Skeletal muscle satellite cell (primary cell): ENCODE results near the gene PGC.

Source experiments
- H3K27me3 ChIP-seq: 2 replicates; pipeline ENCODE4 v1.7.0; 2013; ENCODE audit warnings: low read length; ENCODE audit not compliant: control insufficient read depth, insufficient read depth
- H3K36me3 ChIP-seq: 2 replicates; pipeline ENCODE4 v1.7.0; 2013; ENCODE audit warnings: mild to moderate bottlenecking, control low read depth, low read length; ENCODE audit not compliant: insufficient read depth
- H3K4me1 ChIP-seq: 2 replicates; pipeline ENCODE4 v1.7.0; 2013; ENCODE audit warnings: low read length; ENCODE audit not compliant: control insufficient read depth, insufficient read depth
- H3K4me2 ChIP-seq: 2 replicates; pipeline ENCODE4 v1.7.0; 2013; ENCODE audit warnings: mild to moderate bottlenecking, low read length
- H3K4me3 ChIP-seq: 2 replicates; pipeline ENCODE4 v1.7.0; 2013; ENCODE audit warnings: low read length
- H3K9ac ChIP-seq: 2 replicates; pipeline ENCODE4 v1.7.0; 2013; ENCODE audit warnings: mild to moderate bottlenecking, low read depth, low read length, moderate library complexity
- H3K9me3 ChIP-seq: replicated peaks from 2 replicates; pipeline ENCODE4 v1.7.0; 2013; ENCODE audit warnings: mild to moderate bottlenecking, control low read depth, low read length

The PGC gene

DNA sequence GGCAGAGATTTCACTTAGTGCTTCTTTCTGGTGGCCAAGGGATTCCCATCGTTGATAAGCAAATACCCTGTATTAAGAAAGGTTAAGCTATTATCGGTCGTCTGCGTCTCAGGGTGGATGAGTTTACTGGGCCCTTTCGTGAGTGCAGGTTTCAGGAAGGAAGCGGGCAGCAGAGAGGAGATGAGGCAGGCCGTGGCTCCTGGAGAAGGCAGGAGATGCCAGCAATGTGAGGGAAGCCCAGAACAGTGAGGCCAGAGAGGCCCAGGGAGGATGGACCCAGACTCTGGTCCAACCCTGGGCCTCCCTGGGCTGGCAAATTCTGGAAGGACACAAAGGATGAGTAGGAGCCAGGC is 23.0 kb downstream of the PGC start:
- H3K27me3 ChIP-seq, result no peaks in the 10 kb centered on the region
- no peaks in the 10 kb centered on the region for H3K9me3 ChIP-seq
- H3K4me2 ChIP-seq, result no peak overlapping the region
- peaks cover 13% of the 10 kb centered on the region for H3K4me1 ChIP-seq
- no peaks in the 10 kb centered on the region for H3K36me3 ChIP-seq
- no peak overlapping the region for H3K4me3 ChIP-seq
- H3K9ac ChIP-seq, result no peak overlapping the region

DNA sequence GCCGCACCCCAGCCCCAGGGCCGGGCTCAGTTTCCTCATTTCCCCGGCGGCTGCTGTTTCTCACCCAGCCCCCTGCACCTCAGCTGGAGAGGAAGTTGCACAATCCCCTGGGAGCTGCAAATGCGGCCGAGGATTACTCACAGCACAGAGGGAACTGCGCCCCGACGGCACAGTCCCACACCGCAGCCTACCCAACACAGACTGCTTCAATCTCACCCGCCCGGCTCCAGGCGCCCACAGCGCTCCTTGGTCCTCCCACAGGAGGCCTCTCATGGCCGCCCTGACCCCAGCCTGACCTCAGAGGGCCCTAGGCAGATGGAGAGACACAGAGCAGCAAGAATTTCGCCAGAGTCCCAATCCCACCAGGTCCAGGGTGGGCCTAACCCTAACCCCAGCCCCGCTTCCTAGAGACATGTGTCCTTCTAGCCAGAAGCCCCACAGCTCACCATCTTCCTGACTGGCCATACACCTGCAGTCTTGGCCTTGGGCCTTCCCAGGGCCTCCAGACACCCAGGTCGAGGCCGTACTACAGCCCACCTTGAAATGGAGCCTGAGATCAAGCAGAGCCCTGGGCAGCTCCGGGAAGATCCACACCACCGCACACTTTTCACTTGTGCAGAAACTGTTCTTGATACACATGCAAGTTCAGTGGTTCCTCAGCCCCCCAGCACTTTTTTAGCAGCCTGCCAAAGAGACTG is 23.5 kb downstream of the PGC start:
- H3K4me2 ChIP-seq, result peak overlapping the region; percentile 68
- peak overlapping the region; percentile 40 for H3K4me3 ChIP-seq
- H3K27me3 ChIP-seq, result no peaks in the 10 kb centered on the region
- no peaks in the 10 kb centered on the region for H3K36me3 ChIP-seq
- peak overlapping the region; percentile 25 for H3K9ac ChIP-seq
- no peaks in the 10 kb centered on the region for H3K9me3 ChIP-seq
- H3K4me1 ChIP-seq, result peaks cover 13% of the 10 kb centered on the region

DNA sequence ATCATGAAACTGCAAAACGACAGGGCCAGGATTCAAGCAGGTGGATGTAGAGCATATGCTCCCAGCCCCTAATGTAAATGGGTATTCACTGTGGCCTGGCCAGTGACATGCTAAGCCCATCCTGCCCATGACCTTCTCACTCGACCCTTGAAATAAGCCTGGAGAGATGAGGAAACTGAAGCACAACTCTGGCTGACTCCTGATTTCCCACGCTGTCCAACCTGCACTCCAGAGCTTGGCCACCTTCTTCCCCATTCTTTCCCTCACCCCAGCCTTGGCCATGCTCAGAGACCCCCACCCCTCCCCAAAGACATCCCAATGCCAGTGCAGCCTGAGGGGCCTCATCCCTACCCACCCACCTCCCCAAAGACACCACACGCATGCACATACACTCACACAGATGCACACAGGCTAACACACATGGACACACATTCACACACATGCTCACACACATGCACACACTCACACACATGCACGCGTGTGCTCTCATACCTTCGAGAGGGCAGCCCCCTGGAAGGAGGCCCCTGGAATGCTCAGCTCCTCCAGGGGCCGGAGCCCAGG is 24.1 kb downstream of the PGC start:
- H3K9me3 ChIP-seq, result no peaks in the 10 kb centered on the region
- peak overlapping the region; percentile 68 for H3K4me2 ChIP-seq
- no peaks in the 10 kb centered on the region for H3K36me3 ChIP-seq
- H3K9ac ChIP-seq, result no peak overlapping the region
- H3K27me3 ChIP-seq, result no peaks in the 10 kb centered on the region
- H3K4me3 ChIP-seq, result peak overlapping the region; percentile 40
- peaks cover 13% of the 10 kb centered on the region for H3K4me1 ChIP-seq

DNA sequence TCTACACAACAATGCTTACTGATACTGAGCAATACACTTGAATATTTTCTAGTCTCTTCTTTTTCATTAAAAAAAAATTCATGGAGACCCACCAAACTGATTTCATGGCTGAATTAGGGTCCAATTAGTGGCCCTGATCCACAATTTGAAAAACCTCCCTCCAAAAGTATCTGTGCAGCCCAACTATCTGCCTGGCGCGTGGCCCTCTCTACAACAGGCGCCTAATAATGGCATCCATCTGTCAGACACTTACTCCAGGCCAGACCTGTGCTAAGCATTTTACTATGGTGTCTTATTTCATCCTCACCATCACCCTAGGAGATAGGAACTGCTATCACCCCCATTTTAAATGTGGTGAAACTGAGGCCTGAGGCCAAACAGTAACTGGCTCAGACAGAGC is 25.8 kb downstream of the PGC start:
- Histone ChIP-seq H3K9me3 (no peaks in the 10 kb centered on the region), H3K4me1 (peaks cover 18% of the 10 kb centered on the region), H3K4me3 (no peak overlapping the region), H3K27me3 (no peaks in the 10 kb centered on the region), H3K36me3 (no peaks in the 10 kb centered on the region), H3K9ac (no peak overlapping the region), H3K4me2 (no peak overlapping the region)

DNA sequence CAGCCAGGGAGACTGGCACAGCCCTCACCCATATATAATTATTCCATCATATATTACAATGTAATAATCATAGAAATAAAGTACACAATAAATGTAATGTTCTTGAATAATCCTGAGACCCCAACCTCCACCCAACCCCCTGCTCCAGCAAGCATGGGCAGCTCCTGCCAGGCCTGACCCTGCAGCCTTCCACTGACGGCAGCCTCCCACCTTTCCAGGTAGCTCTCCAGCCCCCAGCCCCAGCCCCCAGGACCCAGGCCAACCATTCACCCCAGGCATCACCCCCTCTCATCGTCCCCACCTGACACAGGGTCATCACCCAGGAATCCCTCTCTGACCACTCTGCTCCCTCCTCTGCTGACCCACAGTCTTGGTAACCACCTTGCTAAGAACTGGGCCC is 26.4 kb downstream of the PGC start:
- Histone ChIP-seq H3K36me3 (no peaks in the 10 kb centered on the region), H3K4me1 (peaks cover 23% of the 10 kb centered on the region), H3K4me2 (no peak overlapping the region), H3K9ac (no peak overlapping the region), H3K27me3 (no peaks in the 10 kb centered on the region), H3K4me3 (no peak overlapping the region), H3K9me3 (no peaks in the 10 kb centered on the region)

DNA sequence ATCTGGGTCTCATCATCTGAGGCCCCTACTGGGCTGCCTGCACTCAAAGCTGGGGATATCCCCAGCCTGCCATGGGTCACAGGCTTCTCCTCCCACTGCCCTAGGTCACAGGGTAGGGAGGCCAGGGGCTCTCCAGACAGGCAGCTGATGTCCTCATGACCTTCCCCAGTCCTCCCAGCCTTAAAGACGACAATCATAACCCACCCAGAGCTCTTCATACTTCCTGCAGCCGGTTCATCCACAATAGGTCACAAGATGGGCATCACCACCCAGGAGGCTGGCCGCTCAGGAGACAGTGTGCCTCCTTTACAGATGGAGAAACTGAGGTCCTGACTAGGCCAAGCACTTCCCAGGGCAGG is 27.0 kb downstream of the PGC start:
- Histone ChIP-seq H3K4me3 (no peak overlapping the region), H3K4me1 (peaks cover 25% of the 10 kb centered on the region), H3K27me3 (no peaks in the 10 kb centered on the region), H3K4me2 (no peak overlapping the region), H3K36me3 (no peaks in the 10 kb centered on the region), H3K9ac (no peak overlapping the region), H3K9me3 (no peaks in the 10 kb centered on the region)

DNA sequence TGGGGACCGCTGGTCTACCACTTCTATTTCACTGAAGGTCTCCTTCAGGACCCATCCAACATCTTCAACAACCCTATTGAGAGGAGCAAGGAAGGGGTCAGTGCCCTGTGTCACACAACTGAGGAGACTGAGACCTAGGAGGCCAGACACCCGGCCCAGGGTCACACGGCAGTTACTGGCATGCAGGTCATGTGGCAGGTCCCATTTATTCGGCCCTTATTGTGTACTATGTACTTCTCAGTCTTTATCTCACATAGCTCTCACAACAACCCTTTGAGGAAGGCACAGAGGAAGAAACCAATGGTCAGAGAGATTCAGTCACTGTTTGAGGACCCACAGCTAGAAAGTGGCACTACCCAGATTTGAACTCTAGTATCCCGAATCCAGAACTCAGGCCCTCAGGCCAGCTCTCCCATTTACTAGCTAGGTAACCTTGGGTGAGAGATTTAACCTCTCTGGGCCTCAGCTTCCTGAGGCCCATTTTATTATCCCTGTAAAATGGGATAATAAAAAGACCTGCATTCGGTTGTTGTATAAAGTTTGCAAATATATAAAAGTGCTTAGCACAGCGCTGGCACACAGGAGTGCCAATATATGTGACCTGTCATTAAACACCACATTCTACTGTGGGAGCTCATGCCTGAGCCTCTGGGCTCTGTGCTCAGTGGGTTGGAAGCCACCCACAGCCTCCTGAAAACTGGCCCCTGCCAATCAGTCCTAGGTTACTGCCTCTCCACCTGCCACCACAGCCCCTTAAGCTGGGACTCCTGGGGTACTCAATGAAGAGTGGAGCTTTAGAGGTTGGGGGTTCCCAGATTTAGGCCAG is 27.5 kb downstream of the PGC start:
- H3K27me3 ChIP-seq, result no peaks in the 10 kb centered on the region
- no peaks in the 10 kb centered on the region for H3K9me3 ChIP-seq
- no peak overlapping the region for H3K9ac ChIP-seq
- no peaks in the 10 kb centered on the region for H3K36me3 ChIP-seq
- no peak overlapping the region for H3K4me2 ChIP-seq
- peaks cover 25% of the 10 kb centered on the region for H3K4me1 ChIP-seq
- no peak overlapping the region for H3K4me3 ChIP-seq

DNA sequence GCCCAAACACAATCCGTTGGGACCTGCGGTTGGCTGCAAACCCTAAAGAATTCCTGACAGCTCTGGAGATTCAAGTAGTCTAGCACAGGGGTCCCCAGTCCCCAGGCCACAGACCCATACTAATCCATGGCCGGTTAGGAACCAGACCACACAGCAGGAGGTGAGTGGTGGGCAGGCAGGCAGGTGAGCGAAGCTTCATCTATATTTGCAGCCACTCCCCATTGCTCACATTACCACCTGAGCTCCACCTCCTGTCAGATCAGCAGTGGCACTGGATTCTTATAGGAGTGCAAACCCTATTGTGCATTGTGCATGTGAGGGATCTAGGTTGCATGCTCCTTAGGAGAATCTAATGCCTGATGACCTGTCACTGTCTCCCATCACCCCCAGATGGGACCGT is 28.4 kb downstream of the PGC start:
- Histone ChIP-seq H3K4me2 (no peak overlapping the region), H3K9me3 (no peaks in the 10 kb centered on the region), H3K27me3 (no peaks in the 10 kb centered on the region), H3K36me3 (no peaks in the 10 kb centered on the region), H3K4me1 (peaks cover 26% of the 10 kb centered on the region), H3K4me3 (no peak overlapping the region), H3K9ac (no peak overlapping the region)

DNA sequence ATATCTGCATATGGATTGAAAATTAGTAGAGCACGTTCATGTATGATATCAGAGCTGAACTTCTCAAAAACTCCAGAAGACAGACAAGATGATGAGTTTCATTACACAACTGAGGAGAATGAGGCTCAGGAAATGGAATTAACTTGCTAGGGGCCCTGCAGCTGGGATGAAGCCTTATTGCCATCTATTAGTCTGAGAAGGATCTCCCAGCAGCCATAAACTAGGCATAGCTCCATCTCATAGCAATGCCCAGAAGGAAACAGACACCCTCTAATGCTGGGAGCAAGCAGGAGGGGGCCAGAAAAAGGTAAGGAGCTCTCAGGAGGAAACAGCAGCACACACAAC is 29.8 kb downstream of the PGC start:
- H3K4me1 ChIP-seq, result peaks cover 30% of the 10 kb centered on the region
- H3K9ac ChIP-seq, result no peak overlapping the region
- no peak overlapping the region for H3K4me3 ChIP-seq
- H3K36me3 ChIP-seq, result no peaks in the 10 kb centered on the region
- H3K4me2 ChIP-seq, result no peak overlapping the region
- H3K27me3 ChIP-seq, result no peaks in the 10 kb centered on the region
- H3K9me3 ChIP-seq, result no peaks in the 10 kb centered on the region

DNA sequence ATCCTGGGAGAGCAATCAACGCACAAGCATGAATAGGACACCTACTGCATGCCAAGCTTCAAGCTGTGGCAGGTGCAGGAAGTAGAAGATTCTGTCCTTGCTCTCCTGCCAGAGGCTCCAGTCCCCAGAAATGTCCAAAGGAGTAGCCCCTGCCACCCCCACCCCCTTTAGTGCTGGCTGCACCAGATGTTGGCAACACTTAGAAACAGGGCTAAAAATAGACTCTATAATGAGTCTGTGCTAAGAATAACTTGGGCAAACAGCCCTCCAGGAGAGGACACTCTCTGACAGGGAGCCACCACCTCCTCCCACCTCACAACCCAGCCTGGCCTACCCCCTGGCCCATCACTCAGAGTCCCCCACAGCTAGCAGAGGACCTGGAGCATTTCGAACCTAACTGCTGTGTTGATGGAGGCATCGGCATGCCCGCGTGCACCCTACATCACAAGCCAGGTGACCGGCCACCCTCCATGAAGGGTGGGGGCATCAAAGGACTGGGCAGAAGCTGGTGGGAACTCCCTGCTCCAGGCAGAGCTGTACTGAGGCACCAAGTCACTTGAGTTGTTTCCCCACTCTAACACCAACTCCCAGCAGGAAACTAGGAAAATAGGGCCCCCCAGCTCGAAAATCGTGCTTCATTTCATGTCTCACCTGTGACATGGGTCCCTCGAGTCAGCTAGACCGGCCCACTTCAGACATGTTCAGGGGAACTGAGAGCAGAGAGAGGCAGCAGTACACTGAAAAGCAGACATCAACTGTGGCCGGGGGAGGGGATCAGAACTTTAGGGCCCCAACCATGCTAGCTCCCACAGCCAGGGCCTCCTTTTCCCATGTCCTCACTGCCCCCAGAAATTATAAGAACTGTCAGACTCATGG is 30.4 kb downstream of the PGC start:
- no peak overlapping the region for H3K4me2 ChIP-seq
- H3K4me1 ChIP-seq, result peaks cover 33% of the 10 kb centered on the region
- no peak overlapping the region for H3K9ac ChIP-seq
- no peaks in the 10 kb centered on the region for H3K36me3 ChIP-seq
- H3K4me3 ChIP-seq, result no peak overlapping the region
- H3K27me3 ChIP-seq, result no peaks in the 10 kb centered on the region
- no peaks in the 10 kb centered on the region for H3K9me3 ChIP-seq

DNA sequence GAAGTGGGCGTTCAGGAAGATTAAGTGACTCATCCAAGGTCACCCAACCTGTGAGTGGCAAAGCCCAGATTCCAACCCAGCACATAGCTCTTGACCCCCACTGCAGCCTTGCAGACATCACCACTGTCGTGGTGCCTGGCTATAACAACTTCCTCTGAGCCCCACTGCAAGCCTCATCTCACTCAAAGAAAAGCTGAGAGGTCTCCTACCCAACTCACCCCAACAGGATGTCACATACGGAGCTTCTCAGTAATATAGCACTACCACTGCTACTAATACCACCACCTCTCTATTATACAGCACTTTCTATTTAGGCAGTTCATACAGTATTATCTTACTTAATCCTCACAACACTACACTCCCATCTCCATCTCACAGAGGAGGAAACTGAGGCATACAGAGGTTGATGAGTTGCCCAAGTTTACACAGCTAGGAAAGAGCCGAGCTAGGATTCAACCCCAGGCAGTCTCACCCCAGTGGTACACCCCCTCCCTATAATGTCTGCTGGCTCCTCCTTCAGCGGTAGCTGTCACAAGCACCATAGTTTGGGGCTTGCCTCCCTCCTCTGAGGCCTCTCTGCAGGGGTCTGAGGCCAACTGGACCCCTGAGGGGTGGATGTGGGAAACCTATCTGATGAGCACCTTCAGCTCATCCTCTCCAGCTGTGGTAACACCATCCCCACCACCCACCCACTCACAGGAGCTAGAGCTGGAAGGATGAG is 31.2 kb downstream of the PGC start:
- Histone ChIP-seq H3K4me1 (peaks cover 33% of the 10 kb centered on the region), H3K4me2 (no peak overlapping the region), H3K27me3 (no peaks in the 10 kb centered on the region), H3K9me3 (no peaks in the 10 kb centered on the region), H3K36me3 (no peaks in the 10 kb centered on the region), H3K4me3 (no peak overlapping the region), H3K9ac (no peak overlapping the region)
